NCI-H146 (cell line): Measurements from ENCODE around the gene SOCS2.
A peak's percentile ranks its signal among the peaks of the same experiment; 100 is the strongest.

ENCODE experiments used
- DNase-seq: peaks from one replicate; lab custom pipeline; 2025; lab: John Stamatoyannopoulos, UW

SOCS2 gene

GRCh38 chr12:93567174-93567573, 5.3 kb upstream of the SOCS2 start:
- no peak for DNase-seq

- DNase-seq: no peak
Observed at GRCh38 chr12:93568091-93568490, 4.4 kb upstream of the SOCS2 start.

- no peak for DNase-seq
Observed at GRCh38 chr12:93569301-93569655, 3.2 kb upstream of the SOCS2 start.

- DNase-seq: peak; percentile 85
Observed at GRCh38 chr12:93569656-93570551, 2.6 kb upstream of the SOCS2 start.

GRCh38 chr12:93570552-93571364, 1.7 kb upstream of the SOCS2 start:
- peak; percentile 92 for DNase-seq

GRCh38 chr12:93571365-93571924, 1.0 kb upstream of the SOCS2 start:
- peak; percentile 85 for DNase-seq

GRCh38 chr12:93572712-93573551, 457 bp downstream of the SOCS2 start:
- DNase-seq: peak; percentile 69

- DNase-seq: no peak
Observed at GRCh38 chr12:93573552-93574223, 1.2 kb downstream of the SOCS2 start.

- DNase-seq: no peak
Observed at GRCh38 chr12:93577222-93577621, 4.7 kb downstream of the SOCS2 start.

- DNase-seq: no peak
Observed at GRCh38 chr12:93578221-93578620, 5.7 kb downstream of the SOCS2 start.

- DNase-seq: no peak
Observed at GRCh38 chr12:93580682-93581081, 8.2 kb downstream of the SOCS2 start.

- DNase-seq: no peak
Observed at GRCh38 chr12:93581370-93581769, 8.9 kb downstream of the SOCS2 start.

- no peak for DNase-seq
Observed at GRCh38 chr12:93582351-93582750, 9.9 kb downstream of the SOCS2 start.

GRCh38 chr12:93583627-93584392, 11.3 kb downstream of the SOCS2 start:
- DNase-seq: no peak

GRCh38 chr12:93585247-93585646, 12.8 kb downstream of the SOCS2 start:
- no peak for DNase-seq

- no peak for DNase-seq
Observed at GRCh38 chr12:93587611-93588010, 15.1 kb downstream of the SOCS2 start.

- no peak for DNase-seq
Observed at GRCh38 chr12:93589081-93589480, 16.6 kb downstream of the SOCS2 start.

GRCh38 chr12:93591137-93591868, 18.8 kb downstream of the SOCS2 start:
- peak; percentile 69 for DNase-seq

GRCh38 chr12:93592641-93593406, 20.3 kb downstream of the SOCS2 start:
- no peak for DNase-seq
